Superior temporal gyrus (tissue), 1 donor: Measurements from ENCODE around the gene JPT2.

Experiments
- DNase-seq: peaks from one replicate; pipeline ENCODE4 v3.0.0-alpha.2; 2016; ENCODE audit errors: extremely low spot score

Gene JPT2

DNA sequence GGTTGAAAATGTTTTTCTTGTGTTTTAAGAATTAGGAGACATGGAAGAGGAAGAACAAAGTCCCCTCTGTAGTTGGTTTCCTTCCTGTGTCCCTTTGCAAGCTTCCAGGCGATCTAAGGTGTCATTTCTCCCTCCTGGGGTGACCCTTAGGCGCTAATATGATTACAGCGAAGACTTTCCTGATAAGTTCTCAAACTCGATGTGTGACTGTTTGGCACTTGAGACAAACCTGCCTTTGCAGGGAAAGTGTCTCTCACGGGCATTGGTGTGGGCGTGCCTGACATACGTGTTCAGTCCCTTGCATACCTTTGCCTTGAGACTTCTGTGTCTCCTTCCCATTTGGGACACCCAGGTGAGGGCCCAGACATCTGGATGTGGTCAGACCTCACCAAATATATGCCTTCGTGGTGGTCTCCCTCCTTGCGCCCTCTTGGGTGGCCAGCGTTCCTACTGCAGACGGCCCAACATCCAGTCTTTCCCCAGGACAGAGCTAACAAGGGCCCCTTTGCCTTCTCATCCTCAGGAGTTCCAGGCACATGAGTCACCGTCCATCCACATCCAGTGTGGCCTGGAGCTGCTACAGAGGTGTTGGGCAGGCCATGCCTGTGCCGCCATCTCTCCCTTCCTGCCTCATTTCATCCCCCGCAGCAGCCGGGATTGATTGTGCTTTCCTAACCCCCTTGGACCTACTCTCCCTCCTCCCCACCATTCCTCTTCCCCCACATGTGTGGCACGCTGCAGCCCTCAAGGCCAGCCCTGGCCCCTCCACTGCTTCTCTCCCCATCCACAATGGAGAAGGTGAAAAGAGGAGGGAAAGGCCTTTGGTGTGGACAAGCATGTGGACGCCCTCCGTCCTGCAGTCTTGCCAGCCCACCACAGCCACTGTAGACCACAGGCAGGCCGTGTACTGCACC, 3.1 kb upstream of the JPT2 start:
- DNase-seq, result no peak

DNA sequence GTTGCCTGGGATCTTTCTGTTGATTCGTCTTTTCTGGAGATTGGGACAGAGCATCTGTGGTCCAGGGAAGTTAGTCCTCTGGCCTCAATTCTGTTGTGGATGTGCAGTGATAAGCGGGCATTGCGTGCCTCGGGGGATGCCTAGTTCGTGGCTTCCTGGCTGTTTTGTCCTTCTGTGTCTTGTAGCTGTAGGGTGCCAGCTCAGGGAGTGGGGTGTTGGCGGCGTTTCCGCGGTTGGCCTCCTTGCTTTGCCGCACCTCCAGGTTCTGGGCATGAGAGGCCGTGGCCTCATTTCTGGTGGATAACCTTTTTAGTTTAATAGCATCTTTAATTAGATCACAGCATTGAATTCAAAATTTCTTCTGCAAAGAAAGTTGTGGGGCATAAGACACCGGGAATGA, 1.4 kb upstream of the JPT2 start:
- no peak for DNase-seq

DNA sequence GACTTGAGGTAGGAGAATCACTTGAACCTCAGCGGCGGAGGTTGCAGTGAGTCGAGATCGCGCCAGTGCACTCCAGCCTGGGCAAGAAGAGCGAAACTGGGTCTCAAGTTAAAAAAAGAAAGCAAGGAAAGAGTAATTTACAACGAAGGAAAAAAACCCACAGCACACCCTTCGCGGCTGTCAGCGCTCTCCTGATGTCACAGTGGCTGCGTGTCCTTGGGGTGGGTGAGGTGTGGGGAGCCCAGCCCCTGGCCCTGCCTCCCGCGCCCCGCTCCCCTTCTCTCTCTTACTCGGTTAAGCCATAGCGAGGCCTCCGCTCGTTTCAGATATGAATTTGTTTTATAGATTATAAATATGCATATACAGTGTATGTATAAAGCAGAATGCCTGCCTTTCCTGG, 740 bp upstream of the JPT2 start:
- no peak for DNase-seq

DNA sequence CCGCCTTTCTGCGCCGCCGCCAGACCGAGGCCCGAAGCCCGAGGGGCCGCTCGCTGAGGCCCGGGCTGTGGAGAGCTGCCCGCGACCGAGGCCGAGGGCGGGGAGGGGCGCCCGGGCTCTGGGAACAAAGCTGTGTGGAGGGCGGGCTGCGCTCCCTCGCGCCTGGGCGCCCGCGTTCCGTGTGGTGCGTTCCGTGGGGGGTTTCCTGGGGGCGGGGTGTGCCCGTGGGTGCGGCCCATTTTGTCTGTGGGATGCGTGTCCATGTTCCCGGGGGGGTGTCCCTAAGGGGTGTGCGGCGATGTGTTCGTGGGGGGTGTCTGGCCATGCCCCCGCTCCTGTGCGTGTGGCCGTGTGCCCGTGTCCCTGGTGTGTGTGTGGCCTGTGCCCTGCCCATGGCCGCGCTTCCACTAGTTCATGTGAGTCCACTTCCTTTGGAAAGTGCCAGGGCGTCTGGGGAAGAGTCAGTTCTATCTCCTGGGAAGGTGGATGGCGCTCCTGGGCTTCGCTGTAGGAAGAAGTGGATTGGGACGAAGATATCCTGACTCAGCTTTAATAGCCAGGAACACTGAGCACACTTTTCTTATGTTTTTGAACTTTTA, 520 bp downstream of the JPT2 start:
- DNase-seq, result peak; percentile 25

DNA sequence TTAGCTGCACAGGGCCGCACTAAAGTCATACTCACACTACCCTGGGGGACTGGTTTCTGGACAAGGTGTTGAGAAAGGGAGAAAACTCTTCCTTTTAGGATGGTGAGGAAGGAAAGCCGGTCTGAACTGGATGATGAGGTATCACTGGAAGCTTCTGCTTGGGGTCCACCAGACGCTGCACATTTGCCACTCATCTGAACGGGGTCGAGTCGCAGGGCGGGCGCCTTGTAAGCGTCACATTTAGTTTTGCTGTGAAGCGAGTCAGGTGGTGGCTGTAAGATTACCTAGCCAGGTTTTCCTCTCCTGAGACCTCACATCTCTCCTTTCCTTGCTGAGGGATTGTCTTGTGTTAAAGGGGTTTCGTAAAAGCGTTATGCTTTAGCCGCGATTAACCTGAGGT, 2.3 kb downstream of the JPT2 start:
- no peak for DNase-seq

DNA sequence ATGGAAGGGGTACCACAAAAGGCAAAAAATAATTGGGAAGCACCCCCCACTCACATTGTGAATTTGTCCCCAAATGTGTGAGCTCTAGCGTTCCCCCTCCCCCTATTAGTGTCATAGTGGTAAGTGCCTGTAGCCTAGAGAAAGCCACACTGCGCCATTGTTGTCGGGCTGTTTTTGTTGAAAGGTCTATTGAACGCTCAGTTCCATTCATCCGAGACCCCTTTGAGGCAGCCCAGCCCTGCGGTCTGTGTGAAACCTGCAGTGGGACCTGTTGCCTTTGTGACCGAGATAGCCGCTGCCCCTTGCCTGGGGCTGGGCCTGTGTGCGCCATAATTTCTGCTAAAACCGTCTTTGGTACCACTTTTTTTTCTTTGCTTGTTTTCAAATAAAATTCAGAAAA, 3.0 kb downstream of the JPT2 start:
- no peak for DNase-seq

DNA sequence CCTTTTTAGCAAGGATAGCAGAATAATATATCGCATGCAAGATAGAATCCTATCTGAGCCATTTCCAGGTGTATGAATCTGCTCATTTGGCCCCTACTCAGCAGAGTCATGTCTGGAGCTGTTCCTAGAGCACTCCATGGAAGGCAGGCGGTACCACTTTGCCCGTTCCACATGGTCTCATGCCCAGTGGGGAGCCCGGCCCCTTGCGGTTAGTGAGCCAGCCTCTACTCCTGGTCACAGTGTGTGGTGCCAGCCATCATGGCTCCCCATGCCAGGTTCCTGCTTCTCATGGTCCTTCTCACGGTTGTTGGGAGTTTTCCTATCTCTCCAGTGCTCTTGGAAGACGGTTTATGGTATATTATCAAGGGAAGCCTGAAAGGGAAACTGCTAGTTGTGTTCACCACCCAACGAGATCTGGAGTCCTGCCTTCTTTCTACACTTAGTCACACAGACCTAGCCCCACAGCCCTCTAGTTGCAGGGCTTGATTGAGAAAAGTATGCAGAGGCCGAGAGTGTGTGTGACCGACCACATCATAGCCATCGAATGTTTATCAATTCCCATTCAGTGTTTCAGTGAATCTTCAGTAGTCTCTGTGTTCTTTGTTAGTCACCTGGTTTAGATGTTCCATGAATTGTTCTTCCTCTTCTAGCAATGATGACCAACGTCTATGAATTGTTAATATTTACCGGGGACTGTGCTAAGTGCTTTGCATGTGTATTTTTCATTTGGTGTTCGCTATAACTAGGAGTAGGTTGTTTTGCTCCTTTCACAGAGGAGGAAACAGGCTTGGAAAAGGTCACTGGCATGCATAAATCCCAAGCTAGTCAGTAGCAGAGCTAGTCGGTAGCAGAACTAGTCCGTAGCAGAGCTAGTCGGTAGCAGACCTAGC, 9.6 kb downstream of the JPT2 start:
- DNase-seq, result no peak

DNA sequence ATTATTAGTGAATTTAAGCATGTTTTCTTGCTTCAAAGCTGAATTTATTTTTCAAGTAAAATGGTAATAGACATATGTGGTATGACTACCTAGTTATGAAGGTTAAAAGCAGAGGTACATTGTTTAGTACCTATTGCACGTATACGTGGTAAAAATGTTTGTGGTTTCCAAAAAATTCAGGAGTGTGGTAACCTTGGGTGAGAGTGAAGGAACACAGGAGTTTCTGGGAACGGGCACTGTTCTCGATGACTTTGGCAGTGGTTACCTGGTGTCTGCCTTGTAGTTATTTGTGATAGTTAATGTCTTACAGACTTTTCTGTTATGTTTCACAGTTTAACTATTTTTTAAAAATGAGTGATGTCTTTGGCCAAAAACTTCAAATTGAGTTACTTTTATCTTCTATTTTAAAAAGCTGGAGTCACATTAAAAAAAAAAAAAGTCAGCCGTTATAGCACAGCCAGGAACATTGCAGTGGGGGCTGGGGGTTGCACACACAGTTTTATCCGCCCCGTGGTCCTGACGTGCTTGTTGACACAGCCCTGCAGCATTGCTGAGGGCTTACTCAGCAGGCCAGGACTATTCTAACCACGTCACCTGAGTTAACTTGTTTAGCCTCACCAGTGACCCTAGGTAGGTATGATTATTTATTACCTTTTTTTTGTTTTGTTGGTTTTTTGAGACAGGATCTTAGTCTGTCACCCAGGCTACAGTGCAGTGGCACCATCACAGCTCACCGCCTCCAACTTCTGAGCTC, 10.9 kb downstream of the JPT2 start:
- no peak for DNase-seq

DNA sequence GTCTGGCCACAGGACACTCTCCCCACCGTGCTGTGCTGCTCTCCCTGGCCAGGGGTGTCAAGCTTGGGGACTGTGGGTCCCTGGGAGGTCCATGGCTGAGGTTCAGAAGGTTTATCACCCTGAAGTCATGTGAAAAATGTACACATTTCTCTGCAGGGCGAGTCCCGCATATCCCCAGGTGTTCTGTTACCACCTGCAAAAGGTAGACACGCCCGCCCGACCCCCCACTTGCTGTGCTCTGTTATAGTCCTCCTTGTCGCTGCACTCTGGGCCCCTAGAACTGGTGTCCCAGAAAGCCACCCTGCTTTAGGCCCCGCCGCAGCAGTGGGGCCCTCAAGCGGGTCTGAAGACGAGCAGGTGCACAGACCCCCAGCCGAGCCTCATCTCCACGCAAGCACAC, 11.8 kb downstream of the JPT2 start:
- DNase-seq, result no peak

DNA sequence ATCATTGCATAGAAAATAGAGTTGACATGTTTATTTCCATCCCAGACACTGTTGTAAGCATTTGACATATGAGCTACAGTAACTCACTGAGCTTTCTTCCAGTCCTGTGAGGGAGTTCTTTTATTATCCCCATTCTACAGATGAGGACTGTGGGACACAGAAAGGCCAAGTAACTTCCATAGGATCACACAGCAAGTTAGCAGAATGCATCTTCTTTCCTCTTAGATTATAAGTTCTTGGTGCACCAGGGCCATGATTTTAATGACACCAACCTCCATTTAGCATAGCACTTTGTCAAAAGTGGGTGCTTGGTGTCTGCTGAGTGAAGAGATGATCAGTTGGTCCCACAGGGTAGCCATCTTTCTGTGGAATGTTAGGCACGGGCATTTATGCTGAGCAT, 12.7 kb downstream of the JPT2 start:
- no peak for DNase-seq

DNA sequence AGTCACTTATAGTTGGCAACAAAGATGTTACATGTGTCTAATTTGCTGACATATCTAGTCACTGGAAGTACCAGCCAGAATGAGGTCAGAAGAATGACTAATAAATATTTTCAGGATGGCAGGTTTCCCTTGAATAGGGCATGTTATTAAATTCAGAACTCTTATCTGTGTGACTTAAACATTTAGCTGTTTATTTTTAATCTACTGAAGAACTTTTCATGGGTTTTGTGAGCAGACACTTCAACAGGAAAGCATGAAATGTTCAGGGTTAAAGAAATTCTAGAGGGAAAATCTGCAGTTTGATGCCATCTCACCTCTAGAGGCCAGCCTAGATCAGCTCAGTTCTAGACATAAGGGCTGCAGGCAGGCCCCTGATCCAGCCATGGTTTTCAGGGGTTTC, 13.2 kb downstream of the JPT2 start:
- no peak for DNase-seq

DNA sequence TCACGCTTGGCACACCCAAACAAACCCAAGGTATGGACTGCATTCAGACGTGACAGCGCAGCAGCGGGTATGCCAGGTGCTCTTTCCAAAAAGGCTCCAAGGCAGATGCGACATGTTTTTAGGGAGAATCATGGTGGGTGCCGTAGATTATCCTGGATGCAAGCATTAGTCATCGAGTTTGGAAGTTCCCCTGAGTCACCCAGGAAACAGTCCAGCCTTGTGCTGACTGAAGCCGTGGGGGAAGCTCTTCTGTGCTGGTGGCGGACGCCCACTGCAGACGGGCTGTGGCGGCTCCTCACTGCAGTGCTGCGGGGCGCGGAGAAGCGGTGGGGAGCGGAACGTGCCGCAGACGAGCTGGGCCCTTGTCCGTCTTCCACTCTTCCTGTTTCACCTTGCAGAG, 13.9 kb downstream of the JPT2 start:
- peak; percentile 60 for DNase-seq

DNA sequence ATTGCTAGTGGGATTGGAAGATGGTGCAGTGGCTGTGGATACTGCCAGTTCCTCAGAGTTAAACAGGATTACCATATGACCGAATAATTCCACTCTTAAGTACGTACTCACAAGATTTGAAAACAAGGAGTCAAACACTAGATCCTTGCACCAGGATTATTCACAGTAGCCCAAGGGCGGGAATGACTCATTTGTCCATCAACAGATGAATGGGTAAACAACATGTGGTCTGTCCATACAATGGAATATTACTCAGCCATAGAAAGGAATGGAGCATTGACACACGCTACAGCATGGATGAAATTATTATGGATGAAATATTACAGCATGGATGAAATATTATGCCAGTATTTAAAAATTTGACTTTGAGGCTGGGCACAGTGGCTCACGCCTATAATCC, 18.8 kb downstream of the JPT2 start:
- DNase-seq, result no peak

DNA sequence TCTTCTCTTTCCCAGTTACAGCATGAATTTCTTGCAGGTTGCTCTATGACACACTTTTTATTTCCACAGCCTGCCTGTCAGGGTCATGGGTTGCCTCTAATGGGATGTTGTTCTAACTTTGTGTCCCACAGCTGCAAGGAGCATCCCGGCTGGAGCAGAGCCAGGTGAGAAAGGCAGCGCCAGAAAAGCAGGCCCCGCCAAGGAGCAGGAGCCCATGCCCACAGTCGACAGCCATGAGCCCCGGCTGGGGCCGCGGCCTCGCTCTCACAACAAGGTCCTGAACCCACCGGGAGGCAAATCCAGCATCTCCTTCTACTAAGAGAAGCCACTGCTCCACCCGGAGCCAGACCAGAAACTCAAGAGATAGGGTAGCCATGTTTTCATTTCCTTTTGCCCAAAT, 20.6 kb downstream of the JPT2 start:
- DNase-seq, result no peak

DNA sequence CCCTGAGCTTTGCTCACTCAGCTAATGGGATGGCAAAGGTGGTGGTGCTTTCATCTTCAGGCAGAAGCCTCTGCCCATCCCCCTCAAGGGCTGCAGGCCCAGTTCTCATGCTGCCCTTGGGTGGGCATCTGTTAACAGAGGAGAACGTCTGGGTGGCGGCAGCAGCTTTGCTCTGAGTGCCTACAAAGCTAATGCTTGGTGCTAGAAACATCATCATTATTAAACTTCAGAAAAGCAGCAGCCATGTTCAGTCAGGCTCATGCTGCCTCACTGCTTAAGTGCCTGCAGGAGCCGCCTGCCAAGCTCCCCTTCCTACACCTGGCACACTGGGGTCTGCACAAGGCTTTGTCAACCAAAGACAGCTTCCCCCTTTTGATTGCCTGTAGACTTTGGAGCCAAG, 22.2 kb downstream of the JPT2 start:
- DNase-seq, result no peak

DNA sequence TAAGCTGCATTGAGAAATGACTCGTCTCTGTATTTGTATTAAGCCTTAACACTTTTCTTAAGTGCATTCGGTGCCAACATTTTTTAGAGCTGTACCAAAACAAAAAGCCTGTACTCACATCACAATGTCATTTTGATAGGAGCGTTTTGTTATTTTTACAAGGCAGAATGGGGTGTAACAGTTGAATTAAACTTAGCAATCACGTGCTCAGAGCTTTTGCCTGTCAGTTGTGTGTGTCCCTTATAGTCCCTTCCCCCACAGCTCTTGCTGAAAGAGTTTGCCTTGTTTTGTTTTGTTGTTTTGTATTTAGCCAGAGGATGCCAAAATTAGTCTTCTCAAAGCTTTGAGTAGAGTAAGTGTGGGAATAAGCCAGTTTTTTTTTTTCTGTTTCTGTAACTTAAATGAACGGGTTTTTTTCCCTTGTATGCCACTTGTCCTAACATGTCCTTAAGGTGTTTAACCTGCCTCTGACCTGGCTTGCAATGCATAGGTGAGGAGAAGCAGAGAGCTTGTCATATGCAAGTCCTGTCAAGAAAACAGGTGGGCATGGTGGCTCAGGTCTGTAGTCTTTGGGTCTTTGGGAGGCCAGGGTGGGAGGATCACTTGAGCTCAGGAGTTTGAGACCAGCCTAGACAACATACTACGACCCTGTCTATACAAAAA, 23.3 kb downstream of the JPT2 start:
- no peak for DNase-seq

DNA sequence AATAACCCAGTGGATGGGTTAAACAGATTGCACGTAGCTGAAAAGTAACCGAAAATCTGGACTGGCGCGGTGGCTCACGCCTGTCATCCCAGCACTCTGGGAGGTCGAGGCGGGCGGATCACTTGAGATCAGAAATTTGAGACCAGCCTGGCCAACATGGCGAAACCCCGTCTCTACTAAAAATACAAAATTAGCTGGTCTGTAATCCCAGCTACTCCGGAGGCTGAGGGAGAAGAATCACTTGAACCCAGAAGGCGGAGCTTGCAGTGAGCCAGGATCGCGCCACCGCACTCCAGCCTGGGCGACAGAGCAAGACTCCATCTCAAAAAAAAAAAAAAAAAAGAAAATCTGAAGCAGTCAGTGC, 27.2 kb downstream of the JPT2 start:
- peak; percentile 10 for DNase-seq

DNA sequence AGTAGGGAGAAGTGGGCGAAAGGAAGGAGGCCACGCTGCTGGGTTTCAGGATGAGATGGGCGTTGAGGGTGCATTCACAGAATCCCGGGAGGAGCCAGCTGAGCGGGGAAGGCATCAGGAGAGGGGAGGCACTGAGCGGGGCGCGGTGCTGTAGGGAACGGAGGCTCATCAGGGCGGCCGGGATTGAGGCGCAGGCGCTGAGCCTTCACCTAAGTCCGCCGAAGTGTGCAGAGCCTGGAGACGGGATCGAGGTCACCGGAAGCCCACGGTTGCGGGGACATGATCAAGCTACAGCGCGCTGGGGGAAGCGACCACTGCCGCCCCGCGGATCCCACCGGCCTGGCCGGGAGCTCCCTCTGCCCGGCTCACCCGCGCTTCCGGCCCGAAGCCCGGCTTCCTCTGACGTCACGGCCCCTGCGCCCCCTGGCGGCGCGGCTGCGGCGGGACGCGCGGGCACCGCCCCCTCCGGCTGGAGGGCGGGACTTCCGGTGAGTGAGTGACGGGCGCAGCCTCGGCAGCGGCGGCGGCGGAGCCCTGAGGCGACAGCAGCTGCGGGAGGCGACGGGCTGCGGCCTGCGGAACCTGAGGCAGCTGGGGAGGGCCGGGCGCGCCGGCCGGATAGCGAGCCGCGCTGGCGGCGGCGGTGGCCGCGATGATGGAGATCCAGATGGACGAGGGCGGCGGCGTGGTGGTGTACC, 27.8 kb downstream of the JPT2 start, which contains the start of gene MAPK8IP3:
Gene MAPK8IP3 (plus strand): TSS at position 508 of the 698 bp plus-strand sequence. CDS start 145 bp downstream, at position 653.
- DNase-seq, result peak; percentile 90

DNA sequence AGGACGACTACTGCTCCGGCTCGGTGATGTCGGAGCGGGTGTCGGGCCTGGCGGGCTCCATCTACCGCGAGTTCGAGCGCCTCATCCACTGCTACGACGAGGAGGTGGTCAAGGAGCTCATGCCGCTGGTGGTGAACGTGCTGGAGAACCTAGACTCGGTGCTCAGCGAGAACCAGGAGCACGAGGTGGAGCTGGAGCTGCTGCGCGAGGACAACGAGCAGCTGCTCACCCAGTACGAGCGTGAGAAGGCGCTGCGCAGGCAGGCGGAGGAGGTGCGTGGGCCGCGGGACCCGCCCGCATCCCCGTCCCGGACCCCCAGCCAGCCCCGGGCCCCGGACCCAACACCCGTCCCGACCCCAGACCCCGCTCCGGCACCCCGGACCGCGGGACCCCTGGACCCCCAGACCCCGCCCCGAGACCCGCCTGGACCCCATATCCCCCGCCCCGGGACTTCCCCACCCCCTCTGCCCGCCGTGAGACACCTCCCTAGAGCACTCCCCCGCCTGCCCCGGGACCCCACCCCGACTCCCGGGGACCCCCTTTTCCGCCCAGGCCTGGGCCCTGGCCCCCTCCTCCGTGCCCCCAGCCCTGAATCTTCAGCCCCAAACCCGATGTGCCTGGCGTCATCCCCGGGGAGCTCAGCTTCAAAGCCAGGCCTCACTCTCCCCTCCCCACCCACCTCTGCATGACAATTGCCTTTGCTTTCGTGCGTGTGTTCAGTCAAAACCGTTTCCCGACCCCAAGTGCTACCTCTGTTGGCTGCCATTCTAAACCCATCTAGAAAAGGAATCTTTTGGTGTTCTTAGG, 28.5 kb downstream of the JPT2 start:
- no peak for DNase-seq
